HG03066 (cell line): ENCODE measurements around the gene RBM26.
A peak's percentile ranks its signal among the peaks of the same experiment; 100 is the strongest.

Experiments
- ATAC-seq: cut with Tn5 transposase; IDR thresholded peaks from one replicate; pipeline ENCODE4 v1.9.1; 2021; ENCODE audit warnings: low read depth; ENCODE audit not compliant: unreplicated experiment

The RBM26 gene

DNA sequence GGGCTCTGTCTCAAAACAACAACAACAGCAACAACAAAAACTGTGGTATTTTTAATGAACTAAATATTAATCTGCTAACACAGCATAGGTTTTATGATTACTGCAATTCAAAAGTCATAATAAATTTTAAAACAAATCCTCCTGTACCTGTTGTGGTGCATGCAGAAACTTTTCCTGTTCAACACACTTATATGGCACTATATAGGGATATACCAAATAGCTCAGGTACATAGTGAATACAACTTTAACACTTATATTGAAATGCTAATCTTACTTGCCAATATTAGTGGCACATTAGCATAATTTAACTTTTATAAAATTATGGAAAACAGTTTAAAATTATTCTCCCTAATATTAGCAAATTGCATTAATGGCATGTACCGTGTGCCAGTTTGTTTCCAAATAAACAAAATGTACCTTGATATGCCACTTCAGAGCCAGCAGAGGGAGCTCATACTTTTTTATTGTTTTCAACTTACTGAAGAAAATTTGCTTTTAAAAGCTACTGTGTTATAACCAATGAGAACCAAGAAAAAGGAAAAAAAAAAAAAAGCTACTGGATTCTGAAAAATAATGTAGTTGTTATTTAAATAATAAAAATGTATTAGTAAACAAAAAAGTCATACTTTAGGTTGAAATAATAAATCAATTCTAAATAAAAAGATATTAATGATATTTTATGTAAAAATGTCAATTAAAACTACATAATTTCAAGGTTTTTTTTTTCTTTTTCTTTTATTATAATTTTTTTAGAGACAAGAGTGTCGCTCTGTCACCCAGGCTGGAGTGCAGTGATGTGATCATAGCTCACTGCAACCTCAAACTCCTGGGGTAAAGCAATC, 18.0 kb upstream of the RBM26 start:
- peak; percentile 61 for ATAC-seq

DNA sequence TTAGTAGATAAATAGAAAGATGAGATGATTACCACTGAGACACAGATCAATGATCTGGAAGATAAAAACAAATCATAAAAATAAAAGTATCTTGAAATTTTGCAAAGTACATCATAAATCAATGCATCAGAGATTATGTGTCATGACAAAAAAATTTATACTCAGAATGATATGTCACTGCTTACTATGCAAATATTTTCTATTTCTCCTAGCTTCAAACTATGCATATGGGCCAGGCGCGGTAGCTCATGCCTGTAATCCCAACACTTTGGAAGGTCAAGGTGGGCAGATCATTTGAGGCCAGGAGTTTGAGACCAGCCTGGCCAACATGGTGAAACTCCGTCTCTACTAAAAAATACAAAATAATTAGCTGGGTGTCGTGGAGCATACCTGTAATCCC, 17.3 kb upstream of the RBM26 start:
- ATAC-seq, result no peak

GRCh38 chr13:79419365-79419764, 13.3 kb upstream of the RBM26 start:
- ATAC-seq, result no peak

DNA sequence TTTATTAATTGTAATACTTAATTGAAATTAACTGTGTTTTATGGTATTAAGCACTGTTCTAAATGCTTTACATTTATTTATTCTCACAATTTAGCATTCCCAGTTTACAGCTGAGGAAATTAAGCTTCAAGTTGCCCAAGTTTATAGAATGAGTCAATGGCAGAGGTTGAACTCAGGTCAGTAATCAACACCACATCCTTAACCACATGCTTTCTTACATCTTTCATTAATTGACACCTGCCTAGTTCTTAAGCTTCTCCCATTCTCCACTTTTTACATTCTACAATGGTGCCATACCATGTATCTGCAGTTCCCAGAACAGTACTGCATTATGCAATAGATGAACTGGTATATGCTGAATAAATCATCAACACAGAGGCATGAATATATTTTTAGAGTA, 11.7 kb upstream of the RBM26 start:
- no peak for ATAC-seq

DNA sequence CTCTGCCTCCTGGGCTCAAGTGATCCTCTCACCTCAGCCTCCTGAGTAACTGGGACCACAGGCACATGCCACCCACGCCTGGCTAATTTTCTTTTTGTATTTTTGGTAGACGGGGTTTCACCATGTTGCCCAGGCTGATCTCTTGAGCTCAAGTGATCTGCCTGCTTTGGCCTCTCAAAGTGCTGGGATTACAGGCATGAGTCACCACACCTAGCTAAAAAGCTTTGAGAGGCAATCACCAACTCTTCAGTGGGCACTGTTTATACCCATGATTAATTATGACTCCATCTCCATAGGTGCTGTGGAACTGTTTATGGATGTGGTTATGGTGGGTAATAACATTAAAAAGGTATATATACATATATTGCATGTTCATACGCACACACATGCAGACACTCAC, 7.5 kb upstream of the RBM26 start:
- no peak for ATAC-seq

- ATAC-seq, result no peak
These were observed 3.8 kb upstream of the RBM26 start for GRCh38 chr13:79409828-79410227.

- no peak for ATAC-seq
These were observed 1.4 kb upstream of the RBM26 start for GRCh38 chr13:79407349-79407979.

DNA sequence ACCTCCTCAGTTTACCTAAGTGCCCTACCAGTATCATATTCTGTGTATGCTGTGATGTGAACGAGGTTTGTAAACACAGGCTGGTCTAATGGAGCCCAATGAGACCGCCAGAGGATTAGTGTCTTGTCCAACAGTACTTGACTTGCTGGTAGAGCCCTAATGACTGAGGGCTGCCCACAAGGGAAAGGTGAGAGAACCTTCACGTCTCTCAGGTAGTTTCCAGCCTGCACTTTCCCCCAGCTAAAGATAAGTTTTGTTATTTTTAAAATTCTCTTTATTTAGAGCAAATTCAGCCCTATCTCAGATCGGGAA, 498 bp upstream of the RBM26 start:
- peak; percentile 22 for ATAC-seq

DNA sequence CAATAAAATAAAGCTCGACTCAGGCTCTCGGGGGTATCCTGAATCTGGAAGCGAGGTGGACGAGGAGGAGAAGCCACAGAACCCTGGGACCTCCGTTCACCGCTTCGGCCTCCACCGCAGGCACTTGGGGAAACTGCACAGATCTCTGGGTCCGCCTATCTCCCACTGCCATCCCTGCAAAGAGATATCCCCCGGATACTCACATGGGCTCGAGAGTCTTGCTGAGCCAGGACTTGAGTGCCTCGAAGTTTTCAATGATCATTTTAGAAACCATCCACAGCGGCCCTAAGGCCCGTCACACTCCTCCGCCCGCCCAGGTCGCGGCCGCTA, 589 bp downstream of the RBM26 start:
- ATAC-seq, result peak; percentile 42

- no peak for ATAC-seq
These were observed 1.1 kb downstream of the RBM26 start for GRCh38 chr13:79404985-79405384.

- ATAC-seq, result no peak
These were observed 1.7 kb downstream of the RBM26 start for GRCh38 chr13:79404361-79404760.

GRCh38 chr13:79403113-79403512, 2.9 kb downstream of the RBM26 start:
- no peak for ATAC-seq

DNA sequence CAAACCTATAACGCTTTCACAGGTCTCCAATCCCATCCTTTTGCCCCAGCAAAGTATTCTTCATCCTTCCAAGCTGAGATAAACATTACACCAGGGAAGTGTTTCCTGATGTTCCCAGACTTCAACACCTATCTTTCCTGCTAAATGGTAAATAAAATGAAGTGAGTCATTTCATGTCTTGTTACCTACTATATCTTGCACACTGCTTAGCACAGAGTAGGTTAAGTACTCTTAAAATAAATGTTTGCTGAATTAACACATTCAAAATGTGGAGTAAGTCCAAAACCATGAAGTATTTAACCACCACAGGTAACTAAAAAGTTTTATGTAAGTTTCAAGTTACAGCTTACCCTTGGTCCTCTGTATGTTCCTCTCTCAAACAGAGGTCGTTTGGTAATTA, 3.4 kb downstream of the RBM26 start:
- no peak for ATAC-seq

DNA sequence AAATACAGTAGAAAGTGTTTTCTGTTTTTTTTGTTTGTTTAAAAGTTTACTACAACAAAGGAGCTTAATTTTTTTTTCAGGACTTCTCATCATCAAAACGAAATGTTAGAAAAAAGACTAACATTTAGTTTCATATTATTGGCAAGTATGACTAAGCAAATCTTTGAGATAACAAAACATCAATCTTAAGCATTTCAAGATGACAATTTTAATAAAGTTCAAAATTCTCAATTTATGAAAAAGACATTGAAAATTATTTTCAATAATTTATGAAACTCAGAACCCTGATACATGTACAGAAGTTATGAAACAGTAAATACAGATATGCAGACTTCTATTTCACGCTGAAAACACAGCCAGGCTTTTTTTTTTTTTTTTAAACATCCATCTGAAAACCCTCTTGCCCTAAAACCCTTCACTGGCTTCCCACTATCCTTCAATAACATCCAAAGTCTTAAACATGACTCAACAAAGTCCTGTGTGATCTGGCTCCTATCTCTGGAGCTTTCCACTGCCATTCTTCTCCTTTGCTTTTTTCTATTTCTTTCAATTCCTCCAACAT, 3.9 kb downstream of the RBM26 start:
- no peak for ATAC-seq

DNA sequence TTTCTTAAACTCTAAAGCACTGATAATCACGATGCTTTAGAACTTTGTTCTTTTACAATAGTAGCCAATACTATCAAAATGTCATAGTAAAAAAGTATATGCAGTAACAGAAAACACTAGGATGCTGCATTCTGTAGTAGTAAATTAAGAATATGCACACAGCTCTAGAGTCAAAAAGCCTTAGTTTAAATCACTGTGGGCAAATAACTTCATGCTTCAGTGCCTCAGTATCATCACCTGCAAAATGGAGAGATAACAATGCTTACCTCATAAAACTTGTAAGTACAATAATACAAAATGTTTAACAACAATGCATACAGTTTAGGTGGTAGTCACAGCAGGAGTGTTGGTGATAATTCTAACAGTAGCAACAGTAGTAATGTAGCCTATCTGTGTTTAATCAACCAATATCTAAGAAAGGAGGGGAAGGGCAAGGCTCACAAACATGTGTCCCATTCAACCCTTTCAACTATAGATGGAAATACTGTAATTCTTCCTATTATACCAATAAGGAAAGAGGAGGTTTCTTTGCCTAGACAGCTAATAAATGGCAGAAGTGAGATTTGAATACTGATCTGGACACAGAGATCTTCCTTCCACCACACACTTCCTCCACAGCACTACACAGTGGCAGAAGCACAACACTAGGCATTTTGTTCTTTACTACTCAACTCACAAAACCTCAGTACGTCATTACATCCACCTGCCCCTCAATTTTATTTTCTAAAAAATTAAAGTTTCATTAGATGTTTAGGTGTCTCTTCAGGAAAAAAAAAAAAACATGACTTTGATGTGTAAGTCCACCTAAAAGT, 4.6 kb downstream of the RBM26 start:
- no peak for ATAC-seq

GRCh38 chr13:79398915-79399314, 7.1 kb downstream of the RBM26 start:
- ATAC-seq, result no peak

- ATAC-seq, result no peak
These were observed 7.9 kb downstream of the RBM26 start for GRCh38 chr13:79398127-79398526.

GRCh38 chr13:79395881-79396280, 10.2 kb downstream of the RBM26 start:
- no peak for ATAC-seq

- peak; percentile 75 for ATAC-seq
These were observed 12.3 kb downstream of the RBM26 start for GRCh38 chr13:79393564-79394249.

DNA sequence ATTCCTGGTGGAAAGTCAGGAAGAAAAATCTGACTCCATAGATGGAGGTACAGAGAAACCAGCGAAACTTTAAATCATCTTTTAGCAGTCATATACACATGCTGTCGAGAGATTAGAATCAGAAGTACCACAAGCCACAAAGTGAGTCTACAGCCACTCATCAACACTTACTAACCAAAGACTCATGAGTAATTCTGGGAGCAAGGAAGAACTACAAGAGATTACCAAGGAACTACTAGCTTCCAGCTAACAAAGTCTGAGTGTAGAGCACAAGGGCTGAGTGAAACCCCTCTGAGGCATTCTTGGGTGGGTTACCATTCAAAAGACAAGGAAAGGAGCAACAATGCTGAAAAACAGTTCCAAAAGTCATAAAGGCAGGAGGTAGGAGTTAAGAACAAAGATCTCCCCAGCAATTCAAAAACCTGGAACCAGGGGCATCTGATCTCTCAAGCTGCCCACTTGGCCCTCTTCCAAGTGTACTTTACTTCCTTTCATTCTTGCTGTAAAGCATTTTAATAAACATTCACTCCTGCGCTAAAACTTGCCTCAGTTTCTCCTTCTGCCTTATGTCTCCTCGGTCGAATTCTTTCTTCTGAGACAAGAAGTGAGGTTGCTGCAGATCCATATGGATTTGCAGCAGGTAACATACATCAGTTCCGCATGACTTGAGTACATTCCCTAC, 13.0 kb downstream of the RBM26 start:
- no peak for ATAC-seq
